Measurements from ENCODE around the gene RAD54L2.
"Not testable (repeated sequence)": the region's sequence is repeated elsewhere in the genome, so short reads cannot be mapped to it uniquely, and the experiment has no call there.

RAD54L2 gene

DNA sequence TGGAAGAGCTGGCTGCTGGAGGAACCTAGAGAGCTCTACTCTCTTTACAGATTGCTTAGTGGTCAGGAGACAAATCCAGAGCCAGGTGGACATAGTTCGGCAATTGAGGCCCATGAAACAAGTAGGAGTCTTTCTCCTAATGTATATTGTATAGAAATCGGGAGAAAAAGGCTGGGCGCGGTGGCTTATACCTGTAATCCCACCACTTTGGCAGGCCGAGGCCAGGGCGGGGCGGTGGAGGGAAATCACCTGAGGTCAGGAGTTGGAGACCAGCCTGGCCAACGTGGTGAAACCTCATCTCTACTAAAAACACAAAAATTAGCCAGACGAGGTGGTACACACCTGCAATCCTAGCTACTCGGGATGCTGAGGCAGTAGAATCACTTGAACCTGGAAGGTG lies 10.8 kb downstream of the RAD54L2 start:
- no peak for DNase-seq (ENCODE audit: low read depth)
- TF ChIP-seq, protein P1, sequence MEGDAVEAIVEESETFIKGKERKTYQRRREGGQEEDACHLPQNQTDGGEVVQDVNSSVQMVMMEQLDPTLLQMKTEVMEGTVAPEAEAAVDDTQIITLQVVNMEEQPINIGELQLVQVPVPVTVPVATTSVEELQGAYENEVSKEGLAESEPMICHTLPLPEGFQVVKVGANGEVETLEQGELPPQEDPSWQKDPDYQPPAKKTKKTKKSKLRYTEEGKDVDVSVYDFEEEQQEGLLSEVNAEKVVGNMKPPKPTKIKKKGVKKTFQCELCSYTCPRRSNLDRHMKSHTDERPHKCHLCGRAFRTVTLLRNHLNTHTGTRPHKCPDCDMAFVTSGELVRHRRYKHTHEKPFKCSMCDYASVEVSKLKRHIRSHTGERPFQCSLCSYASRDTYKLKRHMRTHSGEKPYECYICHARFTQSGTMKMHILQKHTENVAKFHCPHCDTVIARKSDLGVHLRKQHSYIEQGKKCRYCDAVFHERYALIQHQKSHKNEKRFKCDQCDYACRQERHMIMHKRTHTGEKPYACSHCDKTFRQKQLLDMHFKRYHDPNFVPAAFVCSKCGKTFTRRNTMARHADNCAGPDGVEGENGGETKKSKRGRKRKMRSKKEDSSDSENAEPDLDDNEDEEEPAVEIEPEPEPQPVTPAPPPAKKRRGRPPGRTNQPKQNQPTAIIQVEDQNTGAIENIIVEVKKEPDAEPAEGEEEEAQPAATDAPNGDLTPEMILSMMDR (IDR thresholded peaks at IDR 0.05; ENCODE audit: insufficient read depth, low read depth, low read length, missing control alignments): no peak
- H3K4me3 ChIP-seq (ENCODE audit: low read depth, low read length): no peak overlapping the region

DNA sequence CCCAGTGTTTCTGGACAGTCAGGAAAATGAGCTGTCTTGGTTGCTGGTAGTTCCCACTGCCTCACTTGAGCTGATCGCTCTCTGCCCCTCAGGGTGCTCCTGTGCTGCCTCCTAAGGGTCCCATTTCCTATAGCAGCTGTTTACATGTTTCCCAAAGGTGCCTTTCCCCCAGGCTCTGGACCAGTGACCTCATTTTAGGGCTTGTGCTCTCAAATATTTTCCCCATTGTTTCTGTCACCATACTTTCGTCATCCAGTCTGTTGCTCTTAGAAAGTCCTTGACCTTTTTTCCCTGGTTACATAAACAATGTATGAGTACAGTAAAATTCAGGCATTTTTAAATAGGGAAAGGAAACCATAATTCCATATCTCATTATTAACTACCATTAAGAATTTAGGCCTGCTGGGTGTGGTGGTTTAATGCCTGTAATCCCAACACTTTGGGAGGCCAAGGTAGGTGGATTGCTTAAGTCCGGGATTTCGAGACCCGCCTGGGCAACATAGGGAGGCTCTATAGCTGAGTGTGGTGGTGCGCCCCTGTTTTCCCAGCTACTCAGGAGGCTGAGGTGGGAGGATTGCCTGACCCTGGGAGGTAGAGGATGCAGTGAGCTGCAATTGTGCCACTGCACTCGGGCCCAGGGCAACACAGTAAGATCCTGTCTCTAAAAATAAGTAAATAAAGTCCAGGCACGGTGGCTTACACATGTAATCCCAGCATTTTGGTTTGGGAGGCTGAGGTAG lies 11.7 kb downstream of the RAD54L2 start:
- H3K4me3 ChIP-seq (ENCODE audit: low read depth, low read length): no peak overlapping the region
- TF ChIP-seq, protein P1 (IDR thresholded peaks at IDR 0.05; ENCODE audit: insufficient read depth, low read depth, low read length, missing control alignments): no peak
- DNase-seq (ENCODE audit: low read depth): no peak

DNA sequence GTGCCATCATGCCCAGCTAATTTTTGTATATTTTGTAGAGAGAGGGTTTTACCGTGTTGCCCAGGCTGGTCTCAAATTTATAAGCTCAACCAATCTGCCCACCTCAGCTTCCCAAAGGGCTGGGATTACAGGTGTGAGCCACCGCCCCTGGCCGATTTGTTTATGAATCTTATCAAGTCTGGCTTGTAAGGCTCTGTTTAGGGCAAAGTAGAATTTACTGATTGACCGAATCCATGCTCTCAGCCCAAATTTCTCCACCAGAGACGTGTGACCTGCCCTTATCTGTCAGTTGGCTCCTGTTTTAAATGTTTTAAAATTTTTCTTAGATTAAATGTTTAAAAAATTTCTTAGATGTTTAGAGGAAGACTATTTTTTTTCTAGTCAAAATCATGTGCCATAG lies 19.5 kb downstream of the RAD54L2 start:
- no peak overlapping the region for H3K4me3 ChIP-seq (ENCODE audit: low read depth, low read length)
- DNase-seq (ENCODE audit: low read depth): no peak
- TF ChIP-seq, protein P1 (IDR thresholded peaks at IDR 0.05; ENCODE audit: insufficient read depth, low read depth, low read length, missing control alignments): no peak

DNA sequence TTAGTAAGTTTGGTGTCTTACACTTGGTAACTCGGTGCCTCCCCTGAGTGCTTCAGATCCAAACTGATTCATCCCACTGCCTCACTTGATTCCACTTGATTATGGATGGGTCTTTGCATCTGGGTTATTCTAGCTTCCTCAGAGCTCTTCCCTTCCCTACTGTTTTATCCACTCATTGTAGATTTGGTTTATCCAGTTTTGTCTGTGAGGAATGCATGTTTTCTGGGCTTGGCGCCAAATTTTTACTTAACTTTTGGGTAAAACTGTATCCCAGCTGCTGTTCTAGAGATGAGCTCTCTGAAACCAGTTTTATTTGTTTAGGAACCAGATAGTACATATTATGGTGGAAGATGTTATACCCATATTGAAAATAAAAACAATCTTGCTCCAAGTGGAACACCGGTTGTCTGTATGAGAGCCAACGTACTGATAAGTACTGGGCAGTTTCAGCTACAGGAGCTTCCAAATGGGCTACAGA lies 20.9 kb downstream of the RAD54L2 start:
- no peak for DNase-seq (ENCODE audit: low read depth)
- TF ChIP-seq, protein P1 (IDR thresholded peaks at IDR 0.05; ENCODE audit: insufficient read depth, low read depth, low read length, missing control alignments): no peak

DNA sequence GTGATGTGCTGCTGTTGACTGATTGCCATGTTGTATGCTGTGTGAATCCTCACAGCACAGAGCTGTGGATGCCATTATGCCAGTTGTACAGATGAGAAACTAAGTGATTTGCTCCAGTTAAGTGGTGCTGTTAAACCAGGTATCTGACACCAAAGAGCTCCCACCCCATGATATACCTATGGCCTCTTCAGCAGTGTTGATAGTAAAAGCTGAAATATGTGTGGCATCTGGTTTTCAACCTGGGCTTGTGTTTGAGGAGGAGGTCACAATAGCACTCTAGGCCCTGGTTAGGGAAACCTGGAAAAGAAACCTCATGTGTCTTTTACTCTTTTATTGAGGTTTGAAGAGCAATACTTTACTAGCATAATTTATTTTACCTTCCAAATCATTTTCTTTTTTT lies 21.4 kb downstream of the RAD54L2 start:
- H3K4me3 ChIP-seq (ENCODE audit: low read depth, low read length): no peak overlapping the region
- DNase-seq (ENCODE audit: low read depth): no peak
- TF ChIP-seq, protein P1 (IDR thresholded peaks at IDR 0.05; ENCODE audit: insufficient read depth, low read depth, low read length, missing control alignments): no peak

More for the DNA sequence above, 20.9 kb downstream of the RAD54L2 start:
- H3K4me3 ChIP-seq (ENCODE audit: low read depth, low read length): no peak overlapping the region

DNA sequence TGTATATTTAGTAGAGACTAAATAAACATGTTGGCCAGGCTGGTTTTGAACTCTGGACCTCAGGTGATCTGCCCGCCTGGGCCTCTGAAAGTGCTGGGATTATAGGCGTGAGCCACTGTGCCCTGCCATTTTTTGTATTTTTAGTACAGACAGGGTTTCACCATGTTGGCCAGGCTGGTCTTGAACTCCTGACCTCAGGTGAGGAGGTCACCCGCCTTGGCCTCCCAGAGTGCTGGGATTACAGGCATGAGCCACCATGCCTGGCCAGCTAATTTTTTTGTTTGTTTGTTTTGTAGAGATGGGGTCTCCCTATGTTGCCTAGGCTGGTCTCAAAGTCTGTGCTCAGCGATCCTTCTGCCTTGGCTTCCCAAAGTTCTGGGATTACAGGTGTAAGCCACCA lies 23.9 kb downstream of the RAD54L2 start:
- H3K4me3 ChIP-seq (ENCODE audit: low read depth, low read length); DNase-seq (ENCODE audit: low read depth): not testable (repeated sequence)

DNA sequence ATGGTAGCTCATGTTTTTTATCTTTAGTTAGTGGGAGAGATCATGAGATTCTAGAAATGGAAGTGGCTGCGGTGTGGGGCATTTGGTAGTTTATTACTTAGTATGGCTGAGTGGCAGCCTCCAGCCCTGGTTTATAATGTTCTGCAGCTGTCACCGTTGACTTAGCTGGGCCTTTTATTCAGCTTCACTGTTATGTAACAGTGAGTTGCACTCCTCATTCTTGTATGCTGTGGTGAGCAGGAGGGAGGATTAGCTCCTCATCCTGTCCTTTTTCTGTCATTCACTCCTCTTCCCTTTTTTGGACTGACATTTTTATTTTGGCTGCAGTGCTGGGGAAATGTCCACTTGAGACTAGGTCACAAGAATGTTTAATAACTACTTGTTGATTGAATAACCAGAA lies 29.5 kb downstream of the RAD54L2 start:
- no peak for DNase-seq (ENCODE audit: low read depth)
- TF ChIP-seq, protein P1 (IDR thresholded peaks at IDR 0.05; ENCODE audit: insufficient read depth, low read depth, low read length, missing control alignments): no peak
- no peak overlapping the region for H3K4me3 ChIP-seq (ENCODE audit: low read depth, low read length)
